Lung (tissue), 12 donors: Measurements from ENCODE around the gene ESPNL. TPM values are rescaled to one million over a fixed set of nuclear protein-coding genes. Genes with fewer than 3 reads are reported as not detected.
A peak's percentile ranks its signal among the peaks of the same experiment; 100 is the strongest.

Experiments used
- ATAC-seq: fragments of 200-7000 bp; cut with Tn5 transposase; one replicate; pipeline ENCODE4 v1.9.1; 2020; ENCODE audit warnings: moderate number of reproducible peaks; ENCODE audit not compliant: insufficient read depth, low FRiP score
- DNase-seq, 3 donors: peaks; one replicate each; pipeline ENCODE4 v3.0.0-alpha.2; 2013 to 2017
- H3K27ac ChIP-seq, 2 donors: one replicate each; pipeline ENCODE4 v1.5.1; 2013; ENCODE audit warnings: mild to moderate bottlenecking in 2 of 2, moderate library complexity in 2 of 2, control low read depth in 1 of 2, inconsistent platforms in 1 of 2, low read depth in 1 of 2, low read length in 1 of 2
- H3K27me3 ChIP-seq, 3 donors: one replicate each; pipeline ENCODE4 v1.5.1; 2013; ENCODE audit warnings: low read length in 2 of 3; ENCODE audit not compliant: control insufficient read depth in 3 of 3, insufficient read depth in 3 of 3
- H3K36me3 ChIP-seq, 4 donors: one replicate each; pipeline ENCODE4 v1.5.1; 2013; ENCODE audit warnings: low read length in 4 of 4, mild to moderate bottlenecking in 1 of 4, moderate library complexity in 1 of 4; ENCODE audit not compliant: control insufficient read depth in 4 of 4, insufficient read depth in 4 of 4
- H3K4me1 ChIP-seq, 5 donors: one replicate each; pipeline ENCODE4 v1.5.1; 2013; ENCODE audit warnings: low read length in 5 of 5, mild to moderate bottlenecking in 2 of 5, moderate library complexity in 1 of 5; ENCODE audit not compliant: control insufficient read depth in 5 of 5, insufficient read depth in 5 of 5
- H3K4me3 ChIP-seq: one replicate; pipeline ENCODE4 v1.5.1; 2013; ENCODE audit warnings: mild to moderate bottlenecking, control low read depth, moderate library complexity
- H3K9ac ChIP-seq, 2 donors: one replicate each; pipeline ENCODE4 v1.5.1; 2013; ENCODE audit warnings: low read length in 2 of 2, control low read depth in 1 of 2; ENCODE audit not compliant: insufficient read depth in 1 of 2
- H3K9me3 ChIP-seq, 4 donors: one replicate each; pipeline ENCODE4 v1.5.1; 2013; ENCODE audit warnings: low read length in 3 of 4, mild to moderate bottlenecking in 1 of 4, moderate library complexity in 1 of 4; ENCODE audit not compliant: control insufficient read depth in 4 of 4, insufficient read depth in 3 of 4
- WGBS, 2 donors: extraction: QIAGEN DNeasy Blood & Tissue Kit; methylation state at CpG; one replicate each; pipeline ENCODE4 v1.1.7; 2013; 5-methylcytosine and 5-hydroxymethylcytosine counted together
- polyA plus RNA-seq, 2 donors: library from polyadenylated mRNA; stranded (reverse); fragments of 200-250 nt; gene quantifications; one replicate each; pipeline ENCODE4 v1.2.1, GENCODE V29; 2013
- total RNA-seq, 2 donors: library from RNA; depleted of rRNA in 1 of 2; stranded (reverse); fragments of >200 nt in 1 of 2; gene quantifications; one replicate each; pipeline ENCODE4 v1.2.1, GENCODE V29; 2014 to 2021
- TF ChIP-seq, protein P1 (sequence below): IDR thresholded peaks from 2 replicates; pipeline ENCODE4 v1.5.1; 2012; ENCODE audit warnings: mild to moderate bottlenecking; ENCODE audit errors: control extremely low read depth, extremely low read depth
- donor health status: control.
- donor health status: control.
- donor health status: Bipolar disorder and iron deficiency.
- donor health status: healthy.
- donor health status: DM: yes; HTN: yes; CAD: no.

The ESPNL gene
- total and polyA plus RNA-seq, 4 donors, result 0.07 to 3.0 (median 1.2) TPM

DNA sequence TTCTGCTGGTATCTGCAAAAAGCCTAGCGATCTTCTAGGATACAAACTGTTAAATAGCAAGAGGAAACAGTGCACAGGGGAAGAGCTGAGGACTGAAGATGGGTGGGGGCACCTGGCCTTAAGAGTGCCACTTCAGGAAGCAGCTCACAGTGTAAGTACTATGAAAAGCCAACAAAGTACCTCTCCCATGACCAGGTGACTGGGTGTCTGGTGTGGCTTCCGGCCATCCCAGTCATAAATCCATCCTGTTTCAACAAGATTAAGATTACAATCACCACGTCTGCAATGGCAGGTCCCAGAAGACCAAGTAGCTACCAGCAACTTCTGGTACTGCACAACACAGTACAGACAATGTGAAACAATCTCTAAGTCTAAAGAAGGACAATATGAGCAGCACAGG lies 74.6 kb downstream of the ESPNL start:
- ATAC-seq, result no peak
- Histone ChIP-seq H3K9ac (no peak overlapping the region), H3K9me3 (no peaks in the 10 kb centered on the region), H3K4me3 (no peak overlapping the region), H3K4me1 (peaks cover 0 to 8% (median 0%) of the 10 kb centered on the region in 5 donors), H3K27me3 (no peaks in the 10 kb centered on the region), H3K36me3 (peaks cover 40 to 62% (median 45%) of the 10 kb centered on the region in 4 donors), H3K27ac (peak overlapping the region in 1 of 2 donors; percentile 44)
- TF ChIP-seq, protein P1, sequence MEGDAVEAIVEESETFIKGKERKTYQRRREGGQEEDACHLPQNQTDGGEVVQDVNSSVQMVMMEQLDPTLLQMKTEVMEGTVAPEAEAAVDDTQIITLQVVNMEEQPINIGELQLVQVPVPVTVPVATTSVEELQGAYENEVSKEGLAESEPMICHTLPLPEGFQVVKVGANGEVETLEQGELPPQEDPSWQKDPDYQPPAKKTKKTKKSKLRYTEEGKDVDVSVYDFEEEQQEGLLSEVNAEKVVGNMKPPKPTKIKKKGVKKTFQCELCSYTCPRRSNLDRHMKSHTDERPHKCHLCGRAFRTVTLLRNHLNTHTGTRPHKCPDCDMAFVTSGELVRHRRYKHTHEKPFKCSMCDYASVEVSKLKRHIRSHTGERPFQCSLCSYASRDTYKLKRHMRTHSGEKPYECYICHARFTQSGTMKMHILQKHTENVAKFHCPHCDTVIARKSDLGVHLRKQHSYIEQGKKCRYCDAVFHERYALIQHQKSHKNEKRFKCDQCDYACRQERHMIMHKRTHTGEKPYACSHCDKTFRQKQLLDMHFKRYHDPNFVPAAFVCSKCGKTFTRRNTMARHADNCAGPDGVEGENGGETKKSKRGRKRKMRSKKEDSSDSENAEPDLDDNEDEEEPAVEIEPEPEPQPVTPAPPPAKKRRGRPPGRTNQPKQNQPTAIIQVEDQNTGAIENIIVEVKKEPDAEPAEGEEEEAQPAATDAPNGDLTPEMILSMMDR, result no peak
- 70 to 82% methylated on average over 3 of the region's 3 CpGs for WGBS, 2 donors
- DNase-seq, result no peak

DNA sequence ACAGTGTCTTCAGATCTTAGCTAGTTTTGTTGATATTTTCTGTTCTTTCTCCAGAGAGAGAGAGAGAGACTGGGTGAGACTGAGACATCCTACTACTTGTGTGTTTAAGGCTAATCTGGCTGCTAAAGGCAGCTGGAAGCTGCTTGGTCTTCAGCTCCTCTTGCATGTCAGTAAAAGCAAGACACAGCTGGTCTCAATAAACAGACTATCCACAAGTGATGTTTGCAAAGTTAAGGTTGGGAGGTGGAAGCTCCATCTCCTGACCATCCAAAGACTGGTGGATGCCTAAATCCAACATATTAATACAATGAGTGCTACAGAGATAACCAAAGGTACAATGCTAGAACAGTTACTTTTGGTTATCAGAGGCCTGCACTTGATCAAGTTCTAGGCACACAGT lies 76.5 kb downstream of the ESPNL start:
- Histone ChIP-seq H3K27me3 (no peaks in the 10 kb centered on the region), H3K9me3 (no peaks in the 10 kb centered on the region), H3K36me3 (peaks cover 43 to 60% (median 53%) of the 10 kb centered on the region in 4 donors), H3K9ac (no peak overlapping the region), H3K4me3 (no peak overlapping the region), H3K27ac (no peak overlapping the region), H3K4me1 (peaks cover 0 to 2% (median 0%) of the 10 kb centered on the region in 5 donors)
- TF ChIP-seq, protein P1, result no peak
- ATAC-seq, result no peak
- peak in 2 of 3 donors; percentile 56 to 74 for DNase-seq

DNA sequence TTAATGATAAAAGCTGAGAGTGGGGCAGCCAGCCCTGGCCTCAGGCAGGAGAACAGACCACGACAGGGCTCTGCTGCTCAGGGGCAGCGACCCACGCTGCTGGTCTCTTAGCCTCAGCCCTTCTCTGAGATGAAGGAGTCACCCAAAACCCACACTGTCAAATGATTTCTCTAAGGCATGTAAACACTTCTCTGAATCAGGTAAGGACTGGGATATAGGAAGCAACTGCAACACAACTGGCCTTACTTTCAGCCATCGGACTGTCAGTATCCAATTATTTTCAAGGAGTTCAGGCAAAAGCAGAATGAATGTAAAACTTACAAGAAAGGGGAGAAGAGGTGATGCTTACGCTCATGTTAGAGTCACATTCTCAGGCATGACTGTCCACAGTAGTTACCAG lies 80.4 kb downstream of the ESPNL start:
- TF ChIP-seq, protein P1, result no peak

DNA sequence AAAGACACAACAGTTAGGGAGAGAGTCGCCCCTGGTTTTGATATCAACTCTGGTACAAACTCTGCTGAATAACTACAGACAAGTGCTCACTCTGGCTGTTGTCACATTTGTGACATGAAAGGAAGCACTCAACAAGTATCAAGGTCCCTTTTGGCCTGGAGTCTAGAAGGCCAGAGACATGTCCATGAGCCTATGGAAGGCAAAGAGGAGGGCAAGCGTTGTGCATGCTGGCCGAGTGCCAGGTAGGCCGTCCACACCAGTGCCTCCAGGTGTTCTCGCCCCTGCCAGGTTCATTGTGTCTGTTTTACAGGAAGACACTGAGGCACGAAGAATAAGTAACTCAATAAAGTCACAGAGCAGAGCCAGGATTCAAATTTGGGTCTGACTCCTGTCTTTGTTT lies 82.2 kb downstream of the ESPNL start:
- Histone ChIP-seq H3K9ac (no peak overlapping the region), H3K9me3 (no peaks in the 10 kb centered on the region), H3K27ac (no peak overlapping the region), H3K36me3 (peaks cover 53 to 64% (median 61%) of the 10 kb centered on the region in 4 donors), H3K4me1 (no peaks in the 10 kb centered on the region), H3K27me3 (no peaks in the 10 kb centered on the region), H3K4me3 (no peak overlapping the region)
- no peak for DNase-seq
- no peak for ATAC-seq
- 83 to 93% methylated on average over 6 of the region's 6 CpGs for WGBS, 2 donors
- TF ChIP-seq, protein P1, result no peak

More for the DNA sequence above, 80.4 kb downstream of the ESPNL start:
- WGBS, 2 donors, result 91 to 96% methylated on average over 5 of the region's 5 CpGs
- no peak overlapping the region for H3K27ac ChIP-seq
- no peak overlapping the region for H3K9ac ChIP-seq
- DNase-seq (no peak), ATAC-seq (no peak)
- H3K4me1 ChIP-seq, result no peaks in the 10 kb centered on the region
- H3K9me3 ChIP-seq, result no peaks in the 10 kb centered on the region
- peaks cover 48 to 69% (median 57%) of the 10 kb centered on the region in 4 donors for H3K36me3 ChIP-seq
- H3K27me3 ChIP-seq, result no peaks in the 10 kb centered on the region
- no peak overlapping the region for H3K4me3 ChIP-seq
